Measurements from ENCODE around the gene TLX1.
A peak's percentile ranks its signal among the peaks of the same experiment; 100 is the strongest.

TLX1 gene

DNA sequence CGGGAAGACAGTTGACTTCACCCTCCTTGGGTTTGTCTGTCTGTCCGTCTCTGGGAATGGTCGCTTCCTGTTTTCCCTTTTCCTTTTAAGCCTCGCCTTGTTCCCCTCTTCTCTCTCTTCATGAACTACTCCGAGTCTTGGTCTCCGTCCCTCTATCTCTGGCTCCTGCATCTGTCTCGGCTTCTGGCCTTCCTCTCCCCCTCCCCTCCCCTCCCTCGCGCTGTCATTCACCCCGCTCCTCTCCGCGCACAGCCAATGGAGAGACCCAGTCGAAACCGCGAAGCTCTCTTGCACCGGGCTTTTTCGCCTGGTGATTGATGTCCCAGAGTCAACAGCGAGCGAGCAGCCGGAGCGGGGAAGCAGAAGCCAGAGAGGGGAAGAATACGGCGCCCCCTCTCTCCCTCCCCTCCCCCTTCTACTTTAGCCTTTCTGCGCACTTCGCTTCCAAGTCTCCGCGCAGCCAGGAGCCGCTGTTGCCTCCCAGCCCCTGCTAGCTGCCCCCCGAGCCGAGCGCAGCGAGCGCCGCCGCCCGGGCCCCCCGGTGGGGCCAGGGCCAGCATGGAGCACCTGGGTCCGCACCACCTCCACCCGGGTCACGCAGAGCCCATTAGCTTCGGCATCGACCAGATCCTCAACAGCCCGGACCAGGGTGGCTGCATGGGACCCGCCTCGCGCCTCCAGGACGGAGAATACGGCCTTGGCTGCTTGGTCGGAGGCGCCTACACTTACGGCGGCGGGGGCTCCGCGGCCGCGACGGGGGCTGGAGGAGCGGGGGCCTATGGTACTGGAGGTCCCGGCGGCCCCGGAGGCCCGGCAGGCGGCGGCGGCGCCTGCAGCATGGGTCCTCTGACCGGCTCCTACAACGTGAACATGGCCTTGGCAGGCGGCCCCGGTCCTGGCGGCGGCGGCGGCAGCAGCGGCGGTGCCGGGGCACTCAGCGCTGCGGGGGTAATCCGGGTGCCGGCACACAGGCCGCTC, at the start of gene TLX1:
Gene TLX1 (plus strand): TSS at position 317 of the 978 bp plus-strand sequence. CDS start 242 bp downstream, at position 559.
- no peak for DNase-seq (ENCODE audit: low read depth)

DNA sequence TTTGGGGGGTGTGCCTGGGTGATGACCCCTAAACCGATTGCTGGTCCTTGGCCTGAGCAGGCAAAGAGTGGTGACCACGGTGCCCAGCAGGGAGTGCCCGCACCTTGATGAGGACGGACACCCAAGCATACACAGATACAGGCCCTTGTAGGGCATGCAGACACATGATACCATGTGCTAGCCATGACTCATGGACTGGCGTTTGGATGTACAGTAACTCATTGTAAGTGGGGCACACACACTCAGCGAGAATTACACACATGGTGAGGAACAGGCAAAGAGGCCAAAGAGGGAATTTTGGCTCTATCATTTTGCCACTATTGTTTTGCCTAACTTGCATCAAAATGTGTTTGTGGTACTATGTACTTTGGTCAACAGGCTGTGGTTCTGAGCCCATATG, 45.3 kb upstream of the TLX1 start:
- no peak for DNase-seq (ENCODE audit: low read depth)

DNA sequence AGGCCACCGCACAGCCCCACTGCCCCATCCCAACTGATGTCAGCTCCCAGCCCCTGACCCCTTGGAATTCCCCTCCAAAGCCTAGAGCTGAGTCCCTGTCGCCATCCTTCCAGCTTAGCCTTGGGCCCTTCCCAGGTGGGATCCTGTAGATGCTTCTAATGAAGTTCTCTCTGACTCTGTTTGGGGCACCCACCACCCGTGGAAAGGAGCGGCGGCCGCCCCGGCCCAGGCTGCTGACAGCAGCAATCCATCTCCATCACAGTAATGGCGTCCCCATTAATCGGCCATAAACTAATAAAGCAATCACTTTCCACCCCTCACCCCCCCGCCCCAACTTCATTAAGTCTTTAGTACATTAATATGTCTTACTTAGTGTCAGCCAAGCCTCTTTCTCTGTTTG, 43.7 kb upstream of the TLX1 start:
- DNase-seq (ENCODE audit: low read depth): no peak

DNA sequence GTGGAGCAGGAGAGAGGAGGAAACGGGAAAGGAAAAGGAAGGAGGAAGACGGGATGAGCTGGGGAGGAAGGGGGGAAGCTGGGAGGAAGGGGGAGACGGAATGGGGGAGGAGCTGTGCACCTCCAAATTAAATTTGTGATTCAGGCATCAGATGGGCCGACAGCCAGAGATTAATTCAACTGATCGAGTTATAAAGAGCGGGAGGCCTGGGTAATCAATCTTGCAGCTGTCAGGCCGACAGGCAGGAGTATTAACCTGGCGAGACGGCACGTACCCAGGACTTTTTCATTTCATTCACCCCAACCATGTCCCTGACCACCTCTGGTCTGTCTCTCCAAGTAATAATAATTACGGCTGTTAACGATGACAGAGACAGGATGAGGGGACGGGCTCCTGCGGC, 43.1 kb upstream of the TLX1 start:
- DNase-seq (ENCODE audit: low read depth): no peak

DNA sequence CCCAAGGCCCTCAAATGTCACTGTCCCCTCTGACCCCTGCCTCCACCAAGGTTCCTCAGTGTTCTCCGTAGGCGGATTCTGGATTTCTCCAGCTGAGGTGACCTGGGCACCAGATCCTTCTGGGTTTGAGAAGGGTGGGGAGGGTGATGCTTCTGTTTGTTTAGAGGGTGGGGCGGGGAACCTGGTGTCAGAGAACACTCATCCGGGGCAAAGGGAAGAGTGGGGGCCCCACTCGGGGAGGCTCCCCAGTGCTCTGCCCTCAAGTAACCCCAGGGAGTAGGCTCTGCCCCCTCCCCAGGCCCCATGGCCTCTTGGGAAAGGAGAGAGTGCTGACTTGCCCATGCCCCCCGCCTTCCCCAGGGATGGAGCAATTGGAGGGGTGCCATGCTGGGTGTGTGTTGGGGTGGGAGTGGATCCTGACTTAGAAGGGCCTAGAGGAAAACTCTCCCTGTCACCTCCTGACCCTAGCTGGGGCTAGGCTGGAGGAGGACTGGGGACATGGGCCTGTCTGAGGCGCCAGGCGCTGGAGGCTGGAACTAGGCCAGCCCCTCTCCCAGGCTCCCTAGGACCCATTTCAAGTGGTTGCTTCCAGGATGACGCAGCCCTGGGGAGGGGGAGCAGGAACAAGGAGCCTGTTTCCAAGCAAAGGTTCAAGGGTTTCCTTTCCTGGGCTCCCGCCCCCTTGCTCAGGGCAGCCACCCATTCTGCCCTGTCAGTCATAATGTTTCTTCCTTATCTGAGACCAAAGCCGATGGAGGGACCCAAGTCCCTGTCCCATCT, 41.4 kb upstream of the TLX1 start:
- DNase-seq (ENCODE audit: low read depth): no peak

DNA sequence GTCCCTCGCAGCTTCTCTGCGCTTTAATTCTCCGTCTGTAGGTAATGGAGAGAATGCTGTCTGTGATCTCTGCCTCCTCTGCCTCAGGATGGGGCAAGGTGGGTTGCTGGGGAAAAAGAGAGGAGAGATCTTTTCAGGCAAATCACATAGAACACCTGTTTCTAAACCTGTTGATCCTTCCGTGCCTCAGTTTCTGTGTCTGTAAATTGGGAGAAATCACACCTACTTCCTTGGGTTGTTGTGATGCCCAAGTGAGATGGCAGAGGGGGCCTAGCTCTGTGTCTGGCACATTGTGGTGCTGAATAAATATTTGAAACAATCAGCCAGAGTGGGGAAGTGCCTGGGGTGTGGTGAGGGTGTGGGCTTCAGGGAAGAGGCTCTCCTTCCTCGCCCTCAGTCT, 40.5 kb upstream of the TLX1 start:
- DNase-seq (ENCODE audit: low read depth): no peak

DNA sequence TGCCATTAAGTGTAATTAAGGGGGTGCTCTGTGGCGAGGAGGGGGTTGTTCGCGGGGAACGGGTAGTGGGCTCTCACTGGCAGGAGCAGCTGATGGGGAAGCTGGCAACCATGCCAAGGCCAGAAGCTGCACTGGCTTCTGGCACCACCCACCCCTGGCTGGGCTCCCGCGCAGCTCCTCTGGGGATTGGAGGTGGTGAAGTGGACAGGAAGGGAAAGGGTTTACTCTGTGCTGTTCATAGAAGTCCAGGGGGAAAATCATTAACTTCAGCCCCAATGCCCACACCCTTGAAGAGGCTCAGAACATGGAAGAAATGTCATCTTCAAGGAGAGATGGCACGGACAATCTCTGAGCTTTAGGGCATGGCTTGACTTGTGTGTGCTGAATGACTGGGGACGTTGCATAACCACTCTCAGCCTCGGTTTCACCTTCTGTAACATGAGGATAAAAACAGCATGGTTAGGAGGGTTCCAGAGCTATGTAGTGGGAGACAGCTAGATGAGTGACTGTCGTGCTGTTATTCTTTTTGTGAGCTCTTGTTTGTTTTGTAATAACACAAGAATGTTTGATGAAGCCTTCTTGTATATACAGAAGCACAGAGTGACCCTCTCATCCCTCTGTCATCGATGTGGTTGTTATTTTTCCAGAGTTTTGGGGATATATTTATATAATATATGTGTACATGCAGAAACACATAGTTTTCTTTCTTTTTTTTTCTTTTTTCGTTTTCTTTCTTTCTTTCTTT, 39.4 kb upstream of the TLX1 start:
- DNase-seq (ENCODE audit: low read depth): no peak

DNA sequence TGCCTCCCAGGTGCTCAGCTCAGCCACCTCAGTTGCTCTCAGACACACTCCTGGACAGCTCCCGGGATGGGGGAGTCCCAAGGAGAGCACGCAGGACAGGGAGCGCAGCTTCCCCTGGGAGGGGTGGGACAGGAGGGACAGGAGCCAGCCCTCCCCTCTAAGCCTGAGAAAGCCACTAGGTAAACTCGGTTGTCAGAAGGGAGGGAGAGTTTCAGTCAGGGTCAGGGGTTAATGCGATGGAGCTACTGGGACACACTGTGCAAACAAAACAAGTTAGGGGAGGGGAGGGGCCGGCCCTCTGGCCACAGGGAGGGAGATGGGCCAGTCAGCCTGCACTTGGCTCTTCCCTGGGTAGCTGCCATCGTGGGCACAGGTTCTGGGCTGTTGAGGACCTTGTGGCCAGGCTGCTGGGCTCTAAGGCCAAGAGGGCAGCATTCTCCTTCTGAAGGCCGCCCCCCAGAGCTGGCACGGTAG, 38.2 kb upstream of the TLX1 start:
- DNase-seq (ENCODE audit: low read depth): no peak

DNA sequence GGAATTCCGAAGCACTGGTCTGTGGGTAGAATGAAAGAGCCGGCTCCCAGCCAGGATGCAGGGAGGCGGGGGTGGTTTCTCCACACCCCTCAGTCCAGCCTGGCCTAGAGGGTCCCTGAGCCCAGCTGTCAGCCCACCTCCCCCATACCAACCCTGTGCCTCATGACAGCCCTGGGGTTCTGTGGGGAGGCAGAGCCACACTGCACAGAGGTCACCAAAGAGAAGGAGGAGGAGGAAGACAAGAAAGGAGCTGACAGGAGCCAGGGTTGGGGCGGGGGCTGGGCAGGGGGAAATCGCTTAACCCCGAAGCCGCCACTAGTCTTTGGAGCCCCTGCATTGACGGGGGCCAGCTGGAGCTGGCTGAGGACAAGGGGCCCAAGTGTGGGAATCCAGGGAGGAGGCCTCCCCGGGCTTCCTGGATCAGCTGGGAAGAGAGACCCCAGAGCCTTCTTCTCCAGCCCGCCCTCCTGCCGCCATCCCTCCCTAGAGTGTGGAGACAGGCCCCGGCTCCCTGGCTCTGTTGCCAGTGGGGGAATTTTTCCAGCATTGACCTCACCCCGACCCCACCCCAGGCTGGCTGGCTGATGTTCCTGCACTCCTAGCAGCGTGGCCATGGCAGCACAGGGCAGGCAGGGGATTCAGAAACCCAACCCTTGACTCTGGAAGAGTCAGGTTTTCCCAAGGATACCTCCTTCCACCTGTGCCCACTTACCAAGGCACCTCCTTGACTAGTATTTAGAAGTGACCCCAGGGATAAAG, 36.8 kb upstream of the TLX1 start:
- DNase-seq (ENCODE audit: low read depth): no peak

DNA sequence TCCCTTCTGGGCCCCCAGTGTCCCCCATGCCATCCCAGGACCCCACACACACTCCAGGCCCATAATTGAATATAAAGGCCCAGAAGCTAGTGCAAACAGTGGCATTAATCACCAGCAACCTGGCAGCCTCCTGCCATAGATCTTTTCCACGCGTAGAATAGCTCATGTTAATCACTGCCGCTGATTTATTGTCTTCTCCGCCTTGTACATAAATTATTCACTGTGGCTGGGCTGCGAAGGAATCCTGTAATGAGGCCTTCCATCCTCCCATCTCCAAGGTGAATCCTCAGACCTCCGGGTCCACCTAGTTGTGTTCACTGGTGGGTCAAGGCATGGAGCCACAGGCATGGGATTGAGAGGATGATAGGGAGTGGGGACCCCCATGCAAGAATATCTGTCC, 36.1 kb upstream of the TLX1 start:
- DNase-seq (ENCODE audit: low read depth): no peak

DNA sequence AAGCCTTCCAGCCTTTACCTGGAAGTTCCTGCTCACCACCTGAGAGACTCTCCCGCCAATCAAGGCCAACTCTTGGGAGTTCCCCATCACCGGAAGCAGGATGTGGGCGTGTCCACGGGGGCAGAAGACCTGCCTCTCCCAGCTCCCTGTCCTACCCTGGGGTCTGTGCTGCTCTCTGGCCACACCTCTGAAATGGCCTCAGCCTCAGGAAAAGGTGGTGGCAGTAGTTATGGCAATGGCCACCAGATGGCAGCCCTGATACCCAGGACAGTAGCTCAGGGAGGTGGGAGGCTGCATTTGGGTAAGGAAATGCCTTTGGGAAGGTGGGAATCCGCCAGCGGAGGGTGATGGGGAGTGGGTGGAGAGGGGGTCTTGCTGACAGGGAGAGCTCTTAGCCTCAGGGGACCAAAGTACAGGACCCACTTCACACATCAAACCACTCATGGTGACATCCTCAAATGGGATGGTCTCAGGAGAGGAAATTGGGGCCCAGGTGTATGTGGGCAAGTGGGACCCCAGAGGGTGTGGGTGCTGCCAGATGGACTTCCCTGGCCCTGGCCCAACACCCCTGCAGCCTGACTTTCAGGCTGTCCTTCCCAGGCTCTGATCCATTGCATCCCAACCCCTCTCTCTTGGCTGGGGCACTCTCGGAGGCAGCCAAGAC, 35.4 kb upstream of the TLX1 start:
- peak; percentile 64 for DNase-seq (ENCODE audit: low read depth)

DNA sequence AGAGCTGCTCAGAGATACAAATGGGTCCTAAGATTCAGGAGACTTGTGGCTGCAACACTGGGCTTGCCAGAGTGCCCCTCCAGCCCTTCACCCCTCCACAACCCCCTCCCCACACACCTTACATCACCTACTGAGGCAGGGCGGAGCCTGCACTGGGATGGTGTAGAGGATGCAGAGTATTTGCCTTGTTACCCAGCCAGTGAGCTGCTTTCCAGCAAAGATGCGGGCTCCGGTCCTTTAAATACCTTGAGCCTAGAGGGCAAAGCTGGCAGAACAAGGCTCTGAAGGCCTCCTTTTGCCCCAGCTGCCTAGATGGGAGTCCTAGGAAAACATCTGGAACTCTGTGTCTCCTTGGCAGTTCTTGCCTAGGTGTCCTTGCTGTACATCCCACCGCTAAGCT, 34.7 kb upstream of the TLX1 start:
- no peak for DNase-seq (ENCODE audit: low read depth)

DNA sequence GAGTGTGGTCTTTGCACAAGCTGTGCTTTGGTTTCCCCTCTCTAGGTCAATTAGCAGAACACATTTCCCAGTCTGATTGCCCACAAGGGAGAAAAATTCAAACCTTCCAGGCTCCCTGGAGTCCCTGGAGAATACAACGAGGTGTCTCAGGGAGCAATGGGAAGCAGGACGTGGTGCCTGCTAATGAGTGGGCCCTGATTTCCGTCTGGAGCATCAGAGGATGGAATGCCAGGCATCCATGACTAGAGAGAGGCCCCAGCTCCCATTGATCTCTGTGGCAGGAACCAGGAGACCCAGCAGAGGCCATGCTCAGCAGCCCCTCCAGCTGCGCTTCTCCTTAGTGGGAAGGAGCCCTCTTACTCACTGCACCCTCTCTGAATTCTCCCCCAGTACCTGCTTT, 33.2 kb upstream of the TLX1 start:
- no peak for DNase-seq (ENCODE audit: low read depth)

DNA sequence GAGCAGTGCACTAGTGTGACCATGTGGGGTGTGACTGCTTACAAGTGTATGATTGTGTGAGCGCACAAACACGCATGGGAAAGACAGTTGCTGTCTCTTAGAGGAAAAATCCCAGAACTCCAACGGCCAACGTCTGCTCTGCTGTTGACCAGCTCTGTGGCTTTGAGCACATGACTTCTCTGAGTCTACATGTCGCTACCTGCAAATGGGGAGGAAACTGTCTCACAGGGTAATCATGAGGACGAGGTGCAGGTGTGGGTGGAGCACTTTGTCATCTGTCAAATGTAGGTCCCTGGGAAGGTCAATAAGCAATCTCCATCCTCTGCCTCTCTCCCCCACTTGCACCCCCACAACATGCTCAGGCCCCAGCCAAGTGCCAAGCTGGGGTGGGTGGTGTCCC, 31.2 kb upstream of the TLX1 start:
- DNase-seq (ENCODE audit: low read depth): no peak

DNA sequence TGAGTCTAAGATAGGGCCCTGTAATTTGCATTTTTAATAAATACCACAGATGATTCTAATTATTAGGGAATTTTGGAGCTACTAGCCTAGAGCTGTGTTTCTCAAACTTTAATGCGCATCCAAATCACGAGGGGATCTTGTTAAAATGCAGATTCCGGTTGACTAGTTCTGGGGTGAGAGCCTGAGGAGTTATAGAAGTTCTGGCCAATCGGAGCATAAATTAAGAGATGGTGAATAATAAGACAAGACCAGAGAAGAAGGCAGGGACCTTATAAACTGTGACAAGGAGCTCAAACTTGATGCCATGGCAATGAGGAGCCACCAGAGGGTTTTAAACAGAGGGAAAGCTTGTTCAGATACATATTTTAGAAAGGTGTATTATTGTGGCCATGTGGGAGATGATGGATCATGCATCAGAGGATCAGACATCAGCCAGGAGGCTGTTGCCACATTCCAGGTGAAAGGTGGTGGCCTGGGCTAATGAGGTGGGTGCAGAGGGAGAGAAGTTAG, 29.7 kb upstream of the TLX1 start:
- no peak for DNase-seq (ENCODE audit: low read depth)

DNA sequence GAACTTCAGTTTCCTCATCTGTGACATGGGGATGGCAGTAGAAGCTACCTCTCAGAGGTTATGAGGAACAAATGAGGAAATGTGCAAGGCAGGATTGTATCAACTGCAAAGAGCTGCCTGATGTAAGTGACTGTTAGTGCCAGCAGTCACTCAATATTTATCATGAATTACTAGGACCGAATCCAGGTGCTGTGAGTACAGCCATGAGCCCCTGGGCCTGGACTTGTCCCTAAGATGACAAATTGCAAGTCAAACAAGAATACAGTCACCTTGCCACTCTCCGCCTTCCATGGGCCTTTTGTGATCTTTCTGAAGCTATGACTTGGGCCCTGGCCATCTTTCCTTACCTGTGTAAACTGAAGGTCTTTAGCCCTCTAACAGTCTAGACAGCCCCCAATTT, 27.7 kb upstream of the TLX1 start:
- DNase-seq (ENCODE audit: low read depth): no peak

DNA sequence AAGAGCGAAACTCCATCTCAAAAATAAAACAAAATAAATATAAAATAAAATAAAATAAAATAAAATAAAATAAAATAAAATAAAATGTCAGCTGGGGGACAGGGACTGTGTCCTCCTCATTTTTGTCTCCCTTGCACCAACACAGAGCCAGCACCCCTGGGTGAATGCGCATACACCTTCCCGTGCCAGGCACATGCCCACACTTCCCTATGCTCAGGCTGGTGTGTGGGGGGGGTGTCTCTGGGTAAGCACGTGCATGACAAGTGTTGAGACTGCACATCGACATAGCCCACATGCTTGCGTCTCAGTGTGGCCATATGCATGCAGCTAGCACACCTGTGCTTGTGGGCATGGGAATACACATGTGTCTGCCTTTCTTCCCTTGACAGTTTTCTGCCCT, 24.7 kb upstream of the TLX1 start:
- no peak for DNase-seq (ENCODE audit: low read depth)

DNA sequence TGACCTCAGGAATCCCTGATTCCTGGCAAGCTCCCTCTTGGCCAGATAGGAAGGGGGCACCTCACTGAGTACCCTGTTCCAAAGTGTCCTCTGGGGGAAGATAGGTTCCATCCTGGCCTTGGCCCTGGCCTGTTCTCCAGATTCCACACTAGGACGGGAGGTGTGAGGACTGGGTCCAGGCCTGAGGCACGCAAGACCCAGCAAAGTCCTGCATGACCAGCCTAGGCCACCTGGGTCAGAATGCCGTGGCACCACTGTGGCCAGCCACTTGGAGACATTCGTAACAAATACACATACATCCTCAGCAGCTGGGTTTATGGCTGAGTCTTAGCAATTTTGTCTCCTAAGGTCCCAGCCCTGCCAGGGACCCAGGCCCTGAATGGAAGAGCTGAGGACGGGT, 23.3 kb upstream of the TLX1 start:
- no peak for DNase-seq (ENCODE audit: low read depth)

DNA sequence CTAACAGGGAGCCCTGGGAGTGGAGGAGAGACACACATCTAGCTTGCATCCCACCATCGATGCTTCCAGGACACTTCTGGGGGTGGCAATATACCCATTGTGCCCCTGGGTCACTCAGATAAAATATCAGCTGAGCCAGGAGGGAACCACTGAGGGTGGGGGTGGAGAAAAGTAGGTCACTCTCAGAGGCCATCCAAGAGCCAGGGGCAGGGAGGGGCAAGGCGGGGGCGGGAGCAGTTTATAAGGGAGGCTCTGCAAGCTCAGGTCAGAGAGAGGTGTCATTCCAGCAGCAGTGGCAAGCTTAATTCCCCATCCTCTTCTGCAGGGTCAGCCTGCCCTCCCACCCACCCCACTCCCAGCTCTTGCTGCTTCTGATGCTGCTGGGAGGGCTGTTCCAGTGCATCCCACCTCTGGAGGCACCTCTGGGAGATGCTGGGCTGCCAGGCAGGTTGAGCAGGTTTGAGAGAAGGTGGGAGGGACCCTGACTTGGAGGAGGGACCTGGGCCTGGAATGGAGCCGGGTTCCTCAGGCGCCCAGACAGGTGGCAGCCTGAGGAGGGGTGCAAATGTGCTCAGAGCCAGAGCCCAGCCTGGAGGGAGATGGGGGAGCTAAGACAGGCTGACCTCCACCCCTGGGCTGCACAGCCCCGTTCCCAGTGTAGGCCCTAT, 20.1 kb upstream of the TLX1 start:
- no peak for DNase-seq (ENCODE audit: low read depth)

DNA sequence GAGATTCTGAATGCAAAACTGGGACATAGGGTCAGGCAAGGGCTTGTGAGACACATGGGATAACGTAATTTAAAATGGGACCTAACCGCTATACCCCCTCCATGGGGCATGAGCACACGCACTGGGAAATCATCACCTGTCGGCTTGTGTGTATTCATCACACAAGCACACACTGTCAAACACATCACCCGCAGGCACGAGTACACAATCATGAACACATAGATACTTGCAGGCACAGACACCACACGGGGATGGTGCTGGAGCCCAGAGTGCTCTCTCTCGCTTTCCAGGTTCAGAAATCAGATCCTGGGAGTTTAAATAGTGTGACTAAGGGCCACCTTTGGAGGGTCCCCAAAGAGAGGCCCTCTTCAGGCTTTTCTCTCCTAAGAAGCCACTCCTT, 19.6 kb upstream of the TLX1 start:
- DNase-seq (ENCODE audit: low read depth): no peak

Data from activated T-cell treated with anti-CD3 and anti-CD28 coated beads for 24 hours (primary cell).